H9 (cell line): ENCODE results near the gene WIPI1. TPM values are rescaled to one million over a fixed set of nuclear protein-coding genes. Genes with fewer than 3 reads are reported as not detected.
A peak's percentile ranks its signal among the peaks of the same experiment; 100 is the strongest.

Experiments used
- DNase-seq: peaks from one replicate; pipeline ENCODE4 v3.0.0-alpha.2; 2017
- H2AFZ ChIP-seq: one replicate; pipeline ENCODE4 v1.6.1; 2013; ENCODE audit warnings: mild to moderate bottlenecking, low read length, control low read depth, moderate library complexity
- H2AK5ac ChIP-seq: 2 replicates; pipeline ENCODE4 v1.6.1; 2013; ENCODE audit warnings: low read length, control low read depth, mixed read lengths; ENCODE audit not compliant: insufficient read length
- H2BK120ac ChIP-seq: one replicate; pipeline ENCODE4 v1.6.1; 2013; ENCODE audit warnings: low read depth, mild to moderate bottlenecking, low read length, control low read depth, inconsistent platforms; ENCODE audit not compliant: poor library complexity, severe bottlenecking
- H2BK12ac ChIP-seq: 2 replicates; pipeline ENCODE4 v1.6.1; 2013; ENCODE audit warnings: low read length, control low read depth, mixed read lengths, low read depth; ENCODE audit not compliant: insufficient read length
- H2BK15ac ChIP-seq: 2 replicates; pipeline ENCODE4 v1.6.1; 2013; ENCODE audit warnings: low read depth, low read length, control low read depth
- H2BK20ac ChIP-seq: one replicate; pipeline ENCODE4 v1.6.1; 2013; ENCODE audit warnings: low read depth, mild to moderate bottlenecking, low read length, control low read depth, inconsistent platforms; ENCODE audit not compliant: poor library complexity, severe bottlenecking
- H2BK5ac ChIP-seq: 2 replicates; pipeline ENCODE4 v1.6.1; 2013; ENCODE audit warnings: low read length, control low read depth, mixed read lengths; ENCODE audit not compliant: insufficient read length
- H3K14ac ChIP-seq: 2 replicates; pipeline ENCODE4 v1.6.1; 2013; ENCODE audit warnings: low read length, control low read depth; ENCODE audit not compliant: insufficient read depth
- H3K18ac ChIP-seq: 2 replicates; pipeline ENCODE4 v1.6.1; 2013; ENCODE audit warnings: low read depth, mild to moderate bottlenecking, mixed read lengths, low read length, control low read depth; ENCODE audit not compliant: insufficient read length
- H3K23ac ChIP-seq: 2 replicates; pipeline ENCODE4 v1.6.1; 2013; ENCODE audit warnings: low read length, control low read depth, mixed read lengths, low read depth; ENCODE audit not compliant: insufficient read length
- H3K23me2 ChIP-seq: 2 replicates; pipeline ENCODE4 v1.6.1; 2013; ENCODE audit warnings: low read depth, mild to moderate bottlenecking, mixed read lengths, low read length, control low read depth; ENCODE audit not compliant: insufficient read length, poor library complexity, severe bottlenecking
- H3K27ac ChIP-seq: 2 replicates; pipeline ENCODE4 v1.5.1; 2013; ENCODE audit warnings: low read length, control low read depth, mixed read lengths, low read depth; ENCODE audit not compliant: insufficient read length
- H3K27me3 ChIP-seq: 2 replicates; pipeline ENCODE4 v1.6.1; 2013; ENCODE audit warnings: low read length, control low read depth, inconsistent platforms; ENCODE audit not compliant: insufficient read depth
- H3K4ac ChIP-seq: 2 replicates; pipeline ENCODE4 v1.6.1; 2013; ENCODE audit warnings: low read depth, mild to moderate bottlenecking, control low read depth, inconsistent platforms, low read length, moderate library complexity
- H3K4me1 ChIP-seq: 2 replicates; pipeline ENCODE4 v1.6.1; 2013; ENCODE audit warnings: low read length, control low read depth, inconsistent platforms; ENCODE audit not compliant: insufficient read depth
- H3K4me2 ChIP-seq: 2 replicates; pipeline ENCODE4 v1.6.1; 2013; ENCODE audit warnings: low read length, control low read depth, mixed read lengths; ENCODE audit not compliant: insufficient read length, insufficient read depth
- H3K56ac ChIP-seq: 2 replicates; pipeline ENCODE4 v1.6.1; 2013; ENCODE audit warnings: low read depth, mild to moderate bottlenecking, mixed read lengths, low read length, control low read depth; ENCODE audit not compliant: insufficient read length
- H3K79me1 ChIP-seq: 2 replicates; pipeline ENCODE4 v1.6.1; 2013; ENCODE audit warnings: low read depth, mild to moderate bottlenecking, moderate library complexity, low read length, control low read depth, inconsistent platforms; ENCODE audit not compliant: insufficient read depth, poor library complexity, severe bottlenecking
- H3K79me2 ChIP-seq: 2 replicates; pipeline ENCODE4 v1.6.1; 2013; ENCODE audit warnings: low read length, control low read depth, inconsistent platforms; ENCODE audit not compliant: insufficient read depth
- H3K9ac ChIP-seq: 2 replicates; pipeline ENCODE4 v1.6.1; 2013; ENCODE audit warnings: low read length, control low read depth, mixed read lengths; ENCODE audit not compliant: insufficient read length; ENCODE audit errors: extremely low read depth
- H3K9me3 ChIP-seq: one replicate; pipeline ENCODE4 v1.6.1; 2013; ENCODE audit warnings: low read depth, low read length, inconsistent platforms; ENCODE audit not compliant: control insufficient read depth
- H3T11ph ChIP-seq: one replicate; pipeline ENCODE4 v1.6.1; 2013; ENCODE audit warnings: mild to moderate bottlenecking, low read length, control low read depth, inconsistent platforms
- H4K20me1 ChIP-seq: one replicate; pipeline ENCODE4 v1.6.1; 2013; ENCODE audit not compliant: control insufficient read depth, insufficient read length, insufficient read depth
- H4K5ac ChIP-seq: 2 replicates; pipeline ENCODE4 v1.6.1; 2013; ENCODE audit warnings: low read depth, mild to moderate bottlenecking, mixed read lengths, low read length, control low read depth; ENCODE audit not compliant: insufficient read length
- H4K8ac ChIP-seq: replicated peaks from 2 replicates; pipeline ENCODE4 v1.6.1; 2013; ENCODE audit warnings: low read length, control low read depth, mixed read lengths, low read depth; ENCODE audit not compliant: insufficient read length
- H4K91ac ChIP-seq: 2 replicates; pipeline ENCODE4 v1.6.1; 2013; ENCODE audit warnings: low read depth, mild to moderate bottlenecking, moderate library complexity, mixed read lengths, low read length, control low read depth; ENCODE audit not compliant: insufficient read length
- H3K27ac Mint-ChIP-seq, 3 experiments: 2 replicates in 2 of 3; 3 replicates in 1 of 3; pipeline ENCODE4 v1.8.0; 2020 to 2021; ENCODE audit warnings: mixed read lengths in 3 of 3, mild to moderate bottlenecking in 1 of 3, moderate library complexity in 1 of 3
- H3K27me3 Mint-ChIP-seq: 2 replicates; pipeline ENCODE4 v1.8.0; 2021; ENCODE audit warnings: low read depth, mild to moderate bottlenecking, moderate library complexity, mixed read lengths
- H3K36me3 Mint-ChIP-seq, 3 experiments: 2 replicates in 2 of 3; 3 replicates in 1 of 3; pipeline ENCODE4 v1.8.0; 2020 to 2021; ENCODE audit warnings: low read depth in 3 of 3, mixed read lengths in 3 of 3; ENCODE audit not compliant: insufficient read depth in 1 of 3
- H3K4me1 Mint-ChIP-seq, 2 experiments: 2 replicates each; pipeline ENCODE4 v1.8.0; 2020; ENCODE audit warnings: mixed read lengths in 2 of 2
- H3K4me3 Mint-ChIP-seq, 2 experiments: 2 replicates in 1 of 2; 3 replicates in 1 of 2; pipeline ENCODE4 v1.8.0; 2020 to 2021; ENCODE audit warnings: mild to moderate bottlenecking in 2 of 2, mixed read lengths in 2 of 2, moderate library complexity in 1 of 2
- H3K9me3 Mint-ChIP-seq, 2 experiments: 2 replicates in 1 of 2; 3 replicates in 1 of 2; pipeline ENCODE4 v1.8.0; 2020; ENCODE audit warnings: mild to moderate bottlenecking in 2 of 2, mixed read lengths in 2 of 2, moderate library complexity in 1 of 2
- CTCF ChIP-seq: fragments of 200-600 bp; sonication (generic); conservative IDR thresholded peaks from 3 replicates; pipeline ENCODE4 v1.8.0; 2021; ENCODE audit warnings: antibody characterized with exemption, mild to moderate bottlenecking
- WGBS: extraction: QIAGEN DNeasy Blood & Tissue Kit; methylation state at CpG from one replicate; pipeline ENCODE4 v1.1.7; 2013; ENCODE audit warnings: missing lambda C conversion rate, low lambda C conversion rate, mixed read lengths; ENCODE audit not compliant: insufficient read length; ENCODE audit errors: extremely low coverage; 5-methylcytosine and 5-hydroxymethylcytosine counted together
- total RNA-seq: library from RNA; stranded (reverse); gene quantifications from 2 replicates; pipeline ENCODE4 v1.2.1, GENCODE V29; 2021

Gene WIPI1
- total RNA-seq, 1 experiment from 2014 or later, result 15.4 TPM

GRCh38 chr17:68397108-68397536 is 60.2 kb downstream of the WIPI1 start:
- no peaks in the 10 kb centered on the region for H3K27me3 ChIP-seq
- peak; percentile 24 for DNase-seq
- no peak overlapping the region for H3K14ac ChIP-seq
- peaks cover 2% of the 10 kb centered on the region for H3K27me3 Mint-ChIP-seq
- no peak overlapping the region for H3K4me3 Mint-ChIP-seq
- H3K4me2 ChIP-seq, result no peak overlapping the region
- no peak overlapping the region for H2BK12ac ChIP-seq
- H4K8ac ChIP-seq, result no peak overlapping the region
- no CpG with 5 or more reads among the region's 7 CpGs for WGBS
- no peak overlapping the region for H3K27ac ChIP-seq
- H3K36me3 Mint-ChIP-seq, result peaks cover 0 to 6% (median 5%) of the 10 kb centered on the region in 3 experiments; a peak in 4 of 7 replicates
- no peak overlapping the region for H3K9ac ChIP-seq
- peak overlapping the region in 1 of 3 experiments; percentile 36; a peak in 1 of 7 replicates for H3K27ac Mint-ChIP-seq
- H3K4me1 Mint-ChIP-seq, result peaks cover 23 to 24% of the 10 kb centered on the region in 2 experiments
- H4K91ac ChIP-seq, result no peak overlapping the region
- H2AK5ac ChIP-seq, result no peak overlapping the region
- TF ChIP-seq CTCF, result no peak
- no peak overlapping the region for H3K23ac ChIP-seq
- peaks cover 5 to 7% of the 10 kb centered on the region in 2 experiments; a peak in 4 of 5 replicates for H3K9me3 Mint-ChIP-seq
- H3K23me2 ChIP-seq, result no peaks in the 10 kb centered on the region
- no peaks in the 10 kb centered on the region for H3K4me1 ChIP-seq
- H3K56ac ChIP-seq, result no peak overlapping the region
- H2BK120ac ChIP-seq, result no peak overlapping the region
- no peak overlapping the region for H3T11ph ChIP-seq
- H4K5ac ChIP-seq, result no peak overlapping the region
- H2AFZ ChIP-seq, result no peak overlapping the region
- no peak overlapping the region for H3K4ac ChIP-seq
- H2BK20ac ChIP-seq, result no peak overlapping the region
- no peaks in the 10 kb centered on the region for H3K79me1 ChIP-seq
- H3K18ac ChIP-seq, result no peak overlapping the region
- H2BK5ac ChIP-seq, result no peak overlapping the region
- no peaks in the 10 kb centered on the region for H4K20me1 ChIP-seq
- no peaks in the 10 kb centered on the region for H3K9me3 ChIP-seq
- H2BK15ac ChIP-seq, result no peak overlapping the region
- no peaks in the 10 kb centered on the region for H3K79me2 ChIP-seq
